K562 (cell line): ENCODE measurements around the gene LRRC43. TPM values are rescaled to one million over a fixed set of nuclear protein-coding genes. Genes with fewer than 3 reads are reported as not detected.

Source experiments
- ATAC-seq: fragments of 200-7000 bp; cut with Tn5 transposase; 3 replicates; pipeline ENCODE4 v1.9.1; 2020; ENCODE audit warnings: moderate library complexity
- BruUV-seq: library from RNA; stranded (reverse); fragments of 400-500 nt; replicated peaks from 2 replicates; lab custom pipeline; 2021; lab: Mats Ljungman, UMichigan
- CTCF ChIA-PET: fragments of 300-600 bp; formaldehyde crosslinking; extraction: SDS; loops from one replicate; lab custom pipeline; 2021; ENCODE audit warnings: low intra/inter-chr PET ratio; lab: Yijun Ruan, JAX
- POLR2A ChIA-PET: fragments of 300-600, 350-650 bp; sonication (Branson Sonifier 250); formaldehyde crosslinking; extraction: SDS; loops from one replicate; lab custom pipeline; 2021; ENCODE audit warnings: antibody characterized with exemption, inconsistent platforms; lab: Yijun Ruan, JAX
- DNase-seq, 4 experiments: peaks; one replicate each; pipeline versions ENCODE4 v3.0.0 to v3.0.0-alpha.2; 2011 to 2018; ENCODE audit warnings: low spot score in 3 of 4, mixed read lengths in 3 of 4; ENCODE audit errors: extremely low read depth in 1 of 4
- FAIRE-seq: peaks from 2 replicates; lab custom pipeline; 2011; peaks lifted over from hg19 to GRCh38; lab: Jason Lieb, UNC
- H2AFZ ChIP-seq: 2 replicates; pipeline ENCODE4 v1.6.0; 2011; ENCODE audit warnings: low read depth, low read length, control low read depth, inconsistent platforms
- H3K27ac ChIP-seq: fragments of 200-600 bp; 3 replicates; pipeline ENCODE4 v1.8.0; 2011; ENCODE audit warnings: low read depth, mild to moderate bottlenecking, control low read depth, inconsistent platforms, low read length, moderate library complexity, mixed read lengths; ENCODE audit errors: extremely low read depth
- H3K27me3 ChIP-seq, 2 experiments: fragments of 300-600 bp in 1 of 2; 2 replicates in 1 of 2; 3 replicates in 1 of 2; pipeline versions ENCODE4 v1.6.0 to v1.8.0; 2011; ENCODE audit warnings: inconsistent platforms in 2 of 2, low read length in 2 of 2, mild to moderate bottlenecking in 1 of 2, mixed read lengths in 1 of 2, moderate library complexity in 1 of 2; ENCODE audit not compliant: control insufficient read depth in 2 of 2, insufficient read depth in 2 of 2
- H3K36me3 ChIP-seq: fragments of 300-600 bp; 3 replicates; pipeline ENCODE4 v1.8.0; 2011; ENCODE audit warnings: mild to moderate bottlenecking, low read length, inconsistent platforms; ENCODE audit not compliant: control insufficient read depth, insufficient read depth
- H3K4me1 ChIP-seq, 2 experiments: fragments of 200-600 bp in 1 of 2; replicated peaks in 1 of 2; 2 replicates in 1 of 2; 3 replicates in 1 of 2; pipeline versions ENCODE4 v1.5.1 to v1.8.0; 2011; ENCODE audit warnings: inconsistent platforms in 2 of 2, low read length in 2 of 2, mild to moderate bottlenecking in 1 of 2, mixed read lengths in 1 of 2, moderate library complexity in 1 of 2; ENCODE audit not compliant: control insufficient read depth in 2 of 2, insufficient read depth in 2 of 2
- H3K4me2 ChIP-seq: 2 replicates; pipeline ENCODE4 v1.6.1; 2011; ENCODE audit warnings: low read length, control low read depth, inconsistent platforms, mixed read lengths; ENCODE audit not compliant: insufficient read depth
- H3K4me3 ChIP-seq: fragments of 200-600 bp; sonication (generic), shearing (Covaris generic); 2 replicates; pipeline ENCODE4 v1.5.1; 2016; ENCODE audit warnings: control low read depth, inconsistent platforms
- H3K79me2 ChIP-seq: fragments of 200-600 bp; 3 replicates; pipeline ENCODE4 v1.8.0; 2011; ENCODE audit warnings: low read length, inconsistent platforms; ENCODE audit not compliant: control insufficient read depth, insufficient read depth
- H3K9ac ChIP-seq, 2 experiments: 2 replicates each; pipeline versions ENCODE4 v1.6.0 to v1.6.1; 2011; ENCODE audit warnings: low read depth in 2 of 2, low read length in 2 of 2, control low read depth in 1 of 2, inconsistent platforms in 1 of 2, mild to moderate bottlenecking in 1 of 2, mixed read lengths in 1 of 2; ENCODE audit not compliant: insufficient read depth in 1 of 2
- H3K9me1 ChIP-seq: one replicate; pipeline ENCODE4 v1.6.0; 2011; ENCODE audit warnings: inconsistent platforms, mild to moderate bottlenecking, low read length, moderate library complexity; ENCODE audit not compliant: control insufficient read depth, insufficient read depth
- H3K9me3 ChIP-seq: replicated peaks from 2 replicates; pipeline ENCODE4 v1.5.1; 2011; ENCODE audit warnings: low read depth, low read length, inconsistent platforms; ENCODE audit not compliant: control insufficient read depth, insufficient read depth
- H4K20me1 ChIP-seq: replicated peaks from 2 replicates; pipeline ENCODE4 v1.6.1; 2011; ENCODE audit warnings: low read length, inconsistent platforms, mixed read lengths; ENCODE audit not compliant: control insufficient read depth, insufficient read depth
- BCOR ChIP-seq: fragments of 450-650 bp; IDR thresholded peaks from 2 replicates; pipeline ENCODE4 v1.6.1; 2016
- BRF1 ChIP-seq: IDR thresholded peaks from 3 replicates; pipeline ENCODE4 v1.6.1; 2011; ENCODE audit warnings: borderline replicate concordance, mild to moderate bottlenecking; ENCODE audit not compliant: insufficient read length; ENCODE audit errors: extremely low read depth
- KDM1A ChIP-seq, 2 experiments: fragments of 450-650 bp; IDR thresholded peaks; 2 replicates each; pipeline ENCODE4 v1.6.1; 2016; ENCODE audit warnings: mild to moderate bottlenecking in 2 of 2
- KHSRP ChIP-seq: fragments of 450-650 bp; IDR thresholded peaks from 2 replicates; pipeline ENCODE4 v1.6.1; 2017
- MAFF ChIP-seq: IDR thresholded peaks from 2 replicates; pipeline ENCODE4 v1.6.1; 2012; ENCODE audit warnings: low read length, improper control_type of control experiment
- NFE2L1 ChIP-seq: fragments of 450-650 bp; IDR thresholded peaks from 2 replicates; pipeline ENCODE4 v1.6.1; 2016; ENCODE audit warnings: missing genetic modification characterization, low read depth, mild to moderate bottlenecking, missing compliant biosample characterization, moderate library complexity, borderline replicate concordance
- RBM25 ChIP-seq: fragments of 200-400 bp; formaldehyde crosslinking; IDR thresholded peaks from 2 replicates; pipeline ENCODE4 v1.6.1; 2018; ENCODE audit warnings: low read length, low read depth, moderate library complexity; ENCODE audit not compliant: severe bottlenecking
- ZNF121 ChIP-seq: sonication (generic); formaldehyde crosslinking; conservative IDR thresholded peaks from 2 replicates; pipeline ENCODE4 v1.8.0; 2022; ENCODE audit warnings: missing genetic modification reagents
- ZNF212 ChIP-seq: fragments of 450-650 bp; formaldehyde crosslinking; IDR thresholded peaks from 2 replicates; pipeline ENCODE4 v1.4.0; 2020; ENCODE audit warnings: mild to moderate bottlenecking
- ZNF24 ChIP-seq: fragments of 450-650 bp; IDR thresholded peaks from 2 replicates; pipeline ENCODE4 v1.6.1; 2016
- WGBS: fragments of 100-300 bp; shearing (Covaris generic); methylation state at CpG from one replicate; pipeline ENCODE4 v1.1.6; 2016; ENCODE audit warnings: low coverage, mixed read lengths; ENCODE audit not compliant: insufficient coverage; ENCODE audit errors: missing lambda C conversion rate; 5-methylcytosine and 5-hydroxymethylcytosine counted together
- in situ Hi-C: fragments of 300-500 bp; cut with MboI; formaldehyde crosslinking; loops from 4 replicates; pipeline ENCODE4 v1.15.0; 2018; ENCODE audit warnings: inconsistent platforms, mixed read lengths
- intact Hi-C: fragments of 100-400 bp; cut with micrococcal nuclease; formaldehyde crosslinking; loops from 2 replicates; pipeline ENCODE4 v1.14.2; 2022
- polyA plus RNA-seq, 8 experiments: library from polyadenylated mRNA; depleted of rRNA in 4 of 8; stranded (reverse) in 5 of 8; unstranded in 3 of 8; fragments of >200 nt; fragmentation: Nextera tagmentation in 2 of 8; fragmentation: Illumina TruSeq in 1 of 8; extraction: Ambion mirVana in 2 of 8; extraction: Trizol in 1 of 8; gene quantifications; 2 replicates each; pipeline versions ENCODE4 v1.2.1 to v1.2.3, GENCODE V29; 2011 to 2014; ENCODE audit warnings: inconsistent platforms in 1 of 8, missing spikeins in 1 of 8
- total RNA-seq, 7 experiments: library from RNA; depleted of rRNA in 6 of 7; stranded (reverse); fragments of >200 nt in 6 of 7; fragmentation: Illumina TruSeq in 2 of 7; extraction: Trizol in 2 of 7; gene quantifications; 2 replicates each; pipeline versions ENCODE4 v1.2.1 to v1.2.3, GENCODE V29; 2011 to 2021; ENCODE audit warnings: low replicate concordance in 1 of 7

LRRC43 gene
- total and polyA plus RNA-seq, 9 of the 15 experiments (the other 6 are each of a cell fraction or from before 2014, with no cell fraction given) = 0.19 TPM; not detected in 8

- H3K79me2 ChIP-seq = no peaks in the 10 kb centered on the region
- in situ Hi-C loops = no loop called here
- BruUV-seq = no TSS peak
- ChIA-PET CTCF (no interaction called here), POLR2A (no interaction called here)
- H4K20me1 ChIP-seq = no peaks in the 10 kb centered on the region
- peaks cover 0 to 10% of the 10 kb centered on the region in 2 experiments; a peak in 2 of 5 replicates for H3K4me1 ChIP-seq
- DNase-seq = no peak
- no peak for ATAC-seq
- no peak overlapping the region for H3K4me2 ChIP-seq
- no peaks in the 10 kb centered on the region for H3K27me3 ChIP-seq
- no peak overlapping the region for H2AFZ ChIP-seq
- no peaks in the 10 kb centered on the region for H3K9me1 ChIP-seq
- 48% methylated on average over 7 of the region's 7 CpGs for WGBS
- no peak overlapping the region for H3K27ac ChIP-seq
- no peak for FAIRE-seq
- H3K4me3 ChIP-seq = no peak overlapping the region
- TF ChIP-seq BRF1 = no peak
- no peak for TF ChIP-seq NFE2L1
- no peak for TF ChIP-seq KHSRP
- TF ChIP-seq ZNF212 (CRISPR knock-in tag) = no peak
- TF ChIP-seq ZNF24 = no peak
- no peak for TF ChIP-seq MAFF
- peak; percentile 60 for TF ChIP-seq RBM25
- TF ChIP-seq BCOR = peak; percentile 78
- TF ChIP-seq KDM1A (IDR thresholded peaks at IDR 0.05) = 0 out of 4 replicates have a peak, but pooled peaks of 1 of the 2 experiments have one; percentile 27
- peak; percentile 99 for TF ChIP-seq ZNF121 (CRISPR knock-in tag)
- intact Hi-C loops = no loop called here
- no peaks in the 10 kb centered on the region for H3K36me3 ChIP-seq
- H3K9me3 ChIP-seq = no peaks in the 10 kb centered on the region
- no peak overlapping the region for H3K9ac ChIP-seq
These were observed 2.2 kb downstream of the LRRC43 start for GRCh38 chr12:122185079-122185478.
